ENCODE data around the gene OR13A1.

The OR13A1 gene

GRCh38 chr10:45254892-45255291 lies 60.5 kb downstream of the OR13A1 start:
- Histone ChIP-seq H3K9ac (ENCODE audit: low read length) (no peak overlapping the region), H2AFZ (ENCODE audit: low read depth, low read length, severe bottlenecking) (no peak overlapping the region), H4K20me1 (ENCODE audit: low read depth, low read length) (no peaks in the 10 kb centered on the region), H3K4me3 (ENCODE audit: insufficient read depth, low read length, poor library complexity, severe bottlenecking) (no peak overlapping the region), H3K27me3 (ENCODE audit: low read length) (no peaks in the 10 kb centered on the region), H3K27ac (ENCODE audit: low read depth, low read length) (no peak overlapping the region), H3F3A (ENCODE audit: insufficient read depth) (peaks cover 21% of the 10 kb centered on the region), H3K4me2 (ENCODE audit: low read depth, low read length, poor library complexity, severe bottlenecking) (no peak overlapping the region), H3K9me2 (replicated peaks; ENCODE audit: insufficient read depth, low read length) (no peaks in the 10 kb centered on the region), H3K79me2 (ENCODE audit: insufficient read depth, low read length) (no peaks in the 10 kb centered on the region), H3K9me3 (ENCODE audit: insufficient read depth, low read length) (no peaks in the 10 kb centered on the region), H3K36me3 (ENCODE audit: low read length) (no peaks in the 10 kb centered on the region)
- TF ChIP-seq CTCF (IDR thresholded peaks at IDR 0.05; ENCODE audit: insufficient read depth, low read length, poor library complexity, severe bottlenecking) = no peak
- TF ChIP-seq EZH2phosphoT487 (conservative IDR thresholded peaks at IDR 0.05; ENCODE audit: low read length) = no peak

GRCh38 chr10:45253183-45253914 lies 62.1 kb downstream of the OR13A1 start:
- H3K27me3 ChIP-seq (ENCODE audit: low read length) = no peaks in the 10 kb centered on the region
- no peak overlapping the region for H3K4me2 ChIP-seq (ENCODE audit: low read depth, low read length, poor library complexity, severe bottlenecking)
- no peak overlapping the region for H3K27ac ChIP-seq (ENCODE audit: low read depth, low read length)
- peak overlapping the region; percentile 43 for H2AFZ ChIP-seq (ENCODE audit: low read depth, low read length, severe bottlenecking)
- H3K9me2 ChIP-seq (replicated peaks; ENCODE audit: insufficient read depth, low read length) = no peaks in the 10 kb centered on the region
- H3K36me3 ChIP-seq (ENCODE audit: low read length) = no peaks in the 10 kb centered on the region
- H4K20me1 ChIP-seq (ENCODE audit: low read depth, low read length) = no peaks in the 10 kb centered on the region
- no peaks in the 10 kb centered on the region for H3K9me3 ChIP-seq (ENCODE audit: insufficient read depth, low read length)
- H3F3A ChIP-seq (ENCODE audit: insufficient read depth) = peaks cover 21% of the 10 kb centered on the region
- TF ChIP-seq CTCF (IDR thresholded peaks at IDR 0.05; ENCODE audit: insufficient read depth, low read length, poor library complexity, severe bottlenecking) (no peak), EZH2phosphoT487 (conservative IDR thresholded peaks at IDR 0.05; ENCODE audit: low read length) (no peak)
- H3K9ac ChIP-seq (ENCODE audit: low read length) = no peak overlapping the region
- H3K4me3 ChIP-seq (ENCODE audit: insufficient read depth, low read length, poor library complexity, severe bottlenecking) = no peak overlapping the region
- no peaks in the 10 kb centered on the region for H3K79me2 ChIP-seq (ENCODE audit: insufficient read depth, low read length)
